ENCODE measurements around the gene KIFAP3. TPM values are rescaled to one million over a fixed set of nuclear protein-coding genes. Genes with fewer than 3 reads are reported as not detected.

Gene KIFAP3
- total RNA-seq, 6 donors from 2014 or later: 10.3 to 47.7 (median 23.9) TPM

DNA sequence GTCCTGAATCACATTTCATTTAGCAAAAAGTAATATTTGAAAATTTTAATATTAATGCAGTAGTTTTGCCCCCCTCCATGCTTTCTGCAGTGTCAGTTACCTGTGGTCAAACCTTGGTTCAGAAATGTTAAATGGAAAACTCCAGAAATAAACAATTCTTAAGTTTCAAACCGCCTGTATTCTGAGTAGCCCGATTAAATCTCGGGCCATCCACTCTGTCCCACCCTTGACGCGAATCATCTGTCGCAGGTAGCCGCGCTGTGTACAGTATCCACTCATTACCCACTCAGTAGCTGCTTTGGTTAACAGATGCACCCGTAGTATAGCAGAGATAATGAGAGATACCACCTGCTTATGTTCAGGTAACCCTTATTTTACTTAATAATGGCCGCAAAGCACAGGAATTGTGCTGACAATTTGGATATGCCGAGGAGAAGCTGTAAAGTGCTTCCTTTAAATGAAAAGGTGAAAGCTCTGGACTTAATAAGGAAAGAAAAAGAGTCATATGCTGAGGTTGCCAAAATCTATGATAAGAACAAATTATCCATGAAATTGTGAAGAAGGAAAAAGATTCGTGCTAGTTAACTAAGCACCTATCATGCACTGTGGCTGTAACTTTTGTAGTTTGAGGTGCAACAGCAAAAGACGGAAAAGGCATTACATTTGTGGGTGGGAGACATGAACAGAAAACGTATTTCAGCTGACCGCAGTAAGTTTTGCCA lies 179.9 kb downstream of the KIFAP3 start:
- no peaks in the 10 kb centered on the region for H3K27me3 ChIP-seq
- no peak for TF ChIP-seq POLR2AphosphoS5 (IDR thresholded peaks at IDR 0.05)
- no peak for TF ChIP-seq POLR2A (IDR thresholded peaks at IDR 0.05)
- no peak for TF ChIP-seq CTCF (IDR thresholded peaks at IDR 0.05)
- TF ChIP-seq EP300 (IDR thresholded peaks at IDR 0.05): no peak
- 37% methylated on average over 15 of the region's 15 CpGs for WGBS, 2 donors
- H3K36me3 ChIP-seq: no peaks in the 10 kb centered on the region
- H3K4me3 ChIP-seq: peak overlapping the region in 3 of 4 donors; percentile 80 to 89 (median 88)
- DNase-seq: no peak
- H3K27ac ChIP-seq: peak overlapping the region; percentile 98 to 99 (median 99)
- H3K4me1 ChIP-seq: peaks cover 19 to 27% (median 23%) of the 10 kb centered on the region in 4 donors
- ATAC-seq (ENCODE audit: low FRiP score in 2 of 2): no peak
- H3K9me3 ChIP-seq: no peaks in the 10 kb centered on the region

DNA sequence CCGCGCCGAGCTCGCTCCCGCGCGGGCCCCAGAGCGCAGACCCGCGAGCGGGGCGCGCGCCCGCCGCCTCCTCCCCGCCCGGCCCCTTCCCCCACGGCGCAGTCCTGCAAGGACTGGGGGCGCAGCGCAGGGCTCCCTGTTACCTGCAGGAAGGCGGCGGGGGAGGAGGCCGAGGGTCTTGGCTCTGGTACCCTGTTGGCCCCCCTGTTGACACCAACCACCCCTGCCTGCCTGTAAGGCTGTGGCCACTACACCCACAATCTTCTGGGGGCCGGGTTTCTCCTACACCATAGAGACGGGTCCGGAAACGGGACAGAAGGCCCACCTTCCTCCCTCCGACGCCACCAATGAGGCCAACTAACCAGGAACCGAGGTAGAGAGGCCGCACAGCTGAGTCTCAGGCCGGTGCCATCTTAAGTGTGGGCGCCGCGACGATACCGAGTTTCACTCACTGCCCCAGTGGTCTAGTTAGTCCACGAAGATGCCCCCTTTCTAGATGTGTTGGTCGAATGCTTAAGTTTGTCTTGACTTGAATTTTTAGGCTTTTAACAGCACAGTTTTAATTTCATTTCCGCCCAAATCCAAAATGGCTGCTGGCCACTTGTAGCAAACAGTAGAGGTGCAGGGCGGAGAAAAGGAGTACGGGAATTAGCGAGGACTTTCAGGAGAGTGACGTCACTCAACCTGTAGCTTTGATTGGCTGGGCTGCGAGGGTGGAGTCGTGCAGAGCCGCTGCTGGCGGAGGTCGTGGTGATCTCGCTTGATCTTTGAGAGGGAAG lies 180.7 kb downstream of the KIFAP3 start, which contains the start of gene SCYL3:
Gene SCYL3, minus strand, starts transcription at position 252 of the 779 bp plus-strand sequence. CDS start 5,056 bp downstream, outside the sequence.
- peak; percentile 97 for DNase-seq
- Histone ChIP-seq H3K4me1 (peaks cover 19 to 27% (median 23%) of the 10 kb centered on the region in 4 donors), H3K27ac (peak within 1 kb of the TSS; percentile 98 to 99 (median 99)), H3K27me3 (no peaks in the 10 kb centered on the region), H3K36me3 (no peaks in the 10 kb centered on the region), H3K9me3 (no peaks in the 10 kb centered on the region), H3K4me3 (peak within 1 kb of the TSS; percentile 80 to 96 (median 88))
- ATAC-seq (ENCODE audit: low FRiP score in 2 of 2): peak; percentile 98 to 99
- WGBS, 2 donors: 0 to 1% methylated on average over 23 to 35 of the region's 52 CpGs
- TF ChIP-seq POLR2A (IDR thresholded peaks at IDR 0.05) (peak in 3 of 4 donors; percentile 32 to 91 (median 71)), EP300 (IDR thresholded peaks at IDR 0.05) (peak in 1 of 4 donors; percentile 14), POLR2AphosphoS5 (IDR thresholded peaks at IDR 0.05) (peak; percentile 64 to 69), CTCF (IDR thresholded peaks at IDR 0.05) (peak in 1 of 6 experiments; percentile 18)

DNA sequence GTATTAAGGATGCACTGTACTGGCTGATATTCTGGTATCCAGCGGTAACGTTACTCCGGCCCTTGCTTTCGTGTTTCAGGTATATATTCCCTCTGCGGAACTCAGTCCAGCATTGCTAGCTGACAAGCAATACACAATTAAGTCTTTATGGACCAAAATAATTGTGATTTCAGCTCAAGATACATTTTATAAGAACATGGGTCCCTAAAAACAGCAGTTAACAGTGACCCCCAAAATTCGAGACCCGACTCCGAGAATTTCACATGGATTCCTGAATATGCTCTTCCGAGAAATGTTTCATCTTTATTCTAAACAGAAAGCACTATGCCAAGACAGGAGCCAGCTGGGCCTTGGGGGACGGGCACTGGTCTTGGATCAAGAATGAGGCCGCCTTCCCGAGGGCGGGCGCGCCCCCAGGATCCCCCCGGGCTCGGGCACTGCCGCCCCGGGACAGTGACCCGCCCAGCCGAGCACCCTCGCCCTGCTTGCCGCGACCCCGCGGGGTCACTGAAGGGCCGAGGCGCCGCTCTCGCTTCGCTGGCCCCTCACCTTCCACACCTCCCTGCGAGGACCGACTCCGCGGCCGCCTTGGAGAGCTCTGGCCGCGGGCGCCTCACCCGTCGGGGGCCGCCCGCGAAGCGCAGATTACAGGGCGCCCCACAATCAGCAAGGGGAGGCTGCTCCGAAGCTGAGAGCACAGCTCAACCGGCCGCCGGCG lies 181.4 kb downstream of the KIFAP3 start:
- H3K27me3 ChIP-seq: no peaks in the 10 kb centered on the region
- H3K4me1 ChIP-seq: peaks cover 19 to 27% (median 23%) of the 10 kb centered on the region in 4 donors
- peak overlapping the region; percentile 98 to 99 (median 99) for H3K27ac ChIP-seq
- WGBS, 2 donors: 1 to 2% methylated on average over 10 to 34 of the region's 51 CpGs
- ATAC-seq (ENCODE audit: low FRiP score in 2 of 2) (peak in 1 of 2 donors; percentile 25), DNase-seq (no peak)
- peaks cover 2 to 7% (median 5%) of the 10 kb centered on the region in 4 donors for H3K36me3 ChIP-seq
- TF ChIP-seq EP300 (IDR thresholded peaks at IDR 0.05): no peak
- TF ChIP-seq POLR2A (IDR thresholded peaks at IDR 0.05): peak in 2 of 4 donors; percentile 26 to 76
- no peaks in the 10 kb centered on the region for H3K9me3 ChIP-seq
- H3K4me3 ChIP-seq: peak overlapping the region; percentile 80 to 96 (median 88)

- H3K36me3 ChIP-seq: peaks cover 4 to 14% (median 9%) of the 10 kb centered on the region in 4 donors
- peak overlapping the region; percentile 98 to 99 (median 99) for H3K27ac ChIP-seq
- no peaks in the 10 kb centered on the region for H3K9me3 ChIP-seq
- no peaks in the 10 kb centered on the region for H3K27me3 ChIP-seq
- TF ChIP-seq POLR2A (IDR thresholded peaks at IDR 0.05): no peak
- 52 to 53% methylated on average over 8 of the region's 8 CpGs for WGBS, 2 donors
- DNase-seq: no peak
- H3K4me1 ChIP-seq: peaks cover 22 to 27% (median 24%) of the 10 kb centered on the region in 4 donors
- ATAC-seq (ENCODE audit: low FRiP score in 2 of 2): no peak
- H3K4me3 ChIP-seq: peak overlapping the region; percentile 80 to 96 (median 88)
Measured at GRCh38 chr1:169892176-169892926, 182.1 kb downstream of the KIFAP3 start.

- H3K27me3 ChIP-seq: no peaks in the 10 kb centered on the region
- WGBS, 2 donors: 43 to 54% methylated on average over 2 of the region's 2 CpGs
- H3K4me1 ChIP-seq: peaks cover 22 to 27% (median 24%) of the 10 kb centered on the region in 4 donors
- peak overlapping the region; percentile 38 to 99 (median 60) for H3K27ac ChIP-seq
- no peak overlapping the region for H3K4me3 ChIP-seq
- peaks cover 4 to 22% (median 12%) of the 10 kb centered on the region in 4 donors for H3K36me3 ChIP-seq
- TF ChIP-seq POLR2A (IDR thresholded peaks at IDR 0.05) (no peak), CTCF (IDR thresholded peaks at IDR 0.05) (no peak), EP300 (IDR thresholded peaks at IDR 0.05) (no peak), POLR2AphosphoS5 (IDR thresholded peaks at IDR 0.05) (no peak)
- ATAC-seq (ENCODE audit: low FRiP score in 2 of 2): no peak
- DNase-seq: no peak
- no peaks in the 10 kb centered on the region for H3K9me3 ChIP-seq
Measured at GRCh38 chr1:169891539-169891885, 183.0 kb downstream of the KIFAP3 start.

Data from upper lobe of left lung (tissue), 6 donors.